Measurements from ENCODE around the gene G3BP1.
"Not testable (repeated sequence)": the region's sequence is repeated elsewhere in the genome, so short reads cannot be mapped to it uniquely, and the experiment has no call there.

G3BP1 gene

GRCh38 chr5:151755383-151755782, 16.4 kb upstream of the G3BP1 start:
- DNase-seq (ENCODE audit: low read depth in 2 of 2), result no peak

GRCh38 chr5:151757233-151758140, 14.3 kb upstream of the G3BP1 start:
- DNase-seq (ENCODE audit: low read depth in 2 of 2), result peak in 1 of 2 donors; percentile 18

DNA sequence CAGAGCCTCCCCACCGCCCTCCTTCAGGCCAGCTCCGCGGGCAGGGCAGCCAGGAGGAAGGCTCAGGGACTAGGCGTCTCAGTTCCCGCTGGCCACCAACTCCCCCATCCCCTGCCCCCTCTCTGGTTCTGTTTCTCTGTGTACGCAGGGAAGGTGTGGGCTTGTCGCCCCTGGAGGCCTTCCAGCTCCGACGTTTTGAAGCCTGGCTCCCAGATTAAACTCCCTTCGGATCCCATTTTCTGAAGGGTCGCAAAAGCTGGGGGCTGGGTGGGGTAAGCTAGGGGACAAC, 13.7 kb upstream of the G3BP1 start:
- DNase-seq (ENCODE audit: low read depth in 2 of 2), result no peak

DNA sequence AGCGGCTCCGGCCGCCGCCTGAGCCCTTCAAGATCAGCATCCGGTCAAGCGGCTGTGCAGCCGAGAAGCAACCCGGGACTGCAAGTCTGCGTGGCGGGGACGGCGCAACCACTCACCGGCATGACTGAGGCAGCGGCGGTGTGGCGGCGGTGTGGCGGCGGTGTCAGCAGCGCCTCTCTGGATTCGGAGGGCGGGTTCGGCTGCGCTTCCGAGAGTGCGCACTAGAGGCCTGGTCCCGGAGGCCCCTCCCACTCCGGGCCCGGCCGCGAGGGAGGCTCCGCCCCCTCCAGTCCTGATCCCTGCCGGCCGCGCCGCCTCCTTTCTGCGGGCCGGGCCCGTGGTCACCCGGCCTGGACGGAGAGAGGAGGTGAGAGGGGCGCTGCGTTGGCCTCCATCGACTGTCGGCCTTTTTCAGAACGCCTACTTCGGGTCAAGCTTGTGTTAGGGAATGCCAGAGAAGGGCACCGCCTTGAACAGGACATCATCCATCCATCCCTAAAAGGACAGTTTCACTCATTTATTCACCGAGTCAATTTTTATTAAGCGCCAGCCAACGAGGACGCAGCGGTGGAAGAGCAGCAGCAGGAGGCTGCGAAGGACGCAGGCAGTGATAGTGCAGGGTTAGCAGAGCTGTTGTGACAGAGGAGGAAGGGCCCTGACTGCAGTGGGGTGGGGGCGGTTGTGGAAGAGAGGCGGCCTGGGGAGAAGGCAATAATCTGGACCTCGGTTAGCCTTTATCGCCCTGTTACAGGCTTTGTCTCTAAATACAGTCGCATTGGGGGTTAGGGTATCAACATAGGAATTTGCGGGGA, 13.1 kb upstream of the G3BP1 start, which contains the start of gene ATOX1:
TSS of gene ATOX1 (minus strand) at position 202 of the 812 bp plus-strand sequence. CDS start at position 122, 80 bp downstream.
- DNase-seq (ENCODE audit: low read depth in 2 of 2), result peak; percentile 79 to 87

DNA sequence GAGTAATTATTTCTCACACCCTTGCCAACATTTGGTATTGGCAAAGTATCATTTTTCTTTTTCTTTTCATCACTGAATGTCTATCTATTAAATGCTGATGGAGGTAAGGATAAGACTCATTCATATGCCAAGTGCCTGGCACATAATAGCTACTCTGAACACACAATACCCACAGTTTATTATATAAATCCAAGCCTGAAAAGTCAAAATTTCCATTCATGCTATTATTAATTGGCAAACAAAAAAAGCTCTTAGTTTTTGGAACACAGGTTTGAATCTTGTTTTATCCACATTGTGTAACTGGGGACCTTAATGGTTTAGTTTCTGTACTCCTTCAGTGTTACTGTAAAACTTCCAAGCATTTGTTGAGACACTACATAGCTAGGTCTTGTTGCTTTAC, 7.0 kb upstream of the G3BP1 start:
- no peak for DNase-seq (ENCODE audit: low read depth in 2 of 2)

DNA sequence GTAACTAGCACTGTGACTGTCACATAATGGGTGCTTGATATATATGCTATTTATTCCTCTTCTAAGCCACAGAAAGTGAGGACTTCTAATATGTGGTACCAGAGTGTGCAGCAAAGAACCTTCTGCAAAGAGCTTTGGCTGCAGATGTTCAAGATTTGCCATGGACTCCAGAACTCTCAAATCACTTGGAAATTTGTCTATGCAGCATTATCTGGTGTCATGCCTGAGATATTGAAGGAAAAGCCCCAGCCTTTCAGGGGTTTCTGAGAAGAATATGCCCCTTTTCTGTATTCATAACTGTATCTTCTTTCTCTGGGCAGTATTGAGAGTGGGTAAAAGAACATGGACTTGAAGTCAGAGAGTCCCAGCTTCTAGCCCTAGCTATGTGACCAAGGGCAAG, 4.8 kb upstream of the G3BP1 start:
- DNase-seq (ENCODE audit: low read depth in 2 of 2), result no peak

- peak; percentile 0 to 22 for DNase-seq (ENCODE audit: low read depth in 2 of 2)
These were observed 1.1 kb upstream of the G3BP1 start for GRCh38 chr5:151770383-151771258.

- DNase-seq (ENCODE audit: low read depth in 2 of 2), result no peak
These were observed 483 bp downstream of the G3BP1 start for GRCh38 chr5:151772029-151772845.

DNA sequence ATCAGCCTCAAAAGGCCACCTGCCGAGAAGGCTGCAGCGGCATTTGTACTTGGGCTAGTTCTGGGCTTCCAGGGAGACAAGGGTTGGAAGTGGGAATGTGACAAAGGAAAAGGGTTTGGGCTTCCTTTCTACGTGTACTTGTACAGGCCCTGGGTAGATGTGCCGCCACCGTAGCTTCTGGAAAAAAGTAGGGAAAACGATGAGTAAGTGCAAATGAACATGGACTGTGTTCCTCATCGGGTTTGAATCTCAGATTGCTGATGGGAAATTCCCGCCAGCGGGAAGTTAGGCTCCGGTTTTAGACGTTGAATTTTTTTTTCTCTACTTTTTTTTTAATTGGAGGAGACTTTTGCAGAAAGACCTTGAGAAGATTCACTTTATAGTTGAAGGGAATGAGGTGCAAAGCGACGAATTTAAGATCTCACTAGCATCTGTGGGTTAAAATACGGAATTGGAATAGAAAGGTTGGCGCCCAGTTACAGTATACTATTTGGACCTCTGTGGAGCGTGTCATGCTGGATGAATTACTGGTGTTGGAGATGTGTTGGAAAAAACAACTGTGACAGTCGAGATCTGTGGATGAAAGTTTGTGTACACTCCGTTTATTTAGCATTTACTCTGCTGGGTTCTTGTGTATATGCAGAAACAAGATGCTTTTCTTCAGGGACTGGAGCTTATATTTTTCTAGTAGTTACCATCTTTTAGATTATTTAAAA, 1.2 kb downstream of the G3BP1 start:
- DNase-seq (ENCODE audit: low read depth in 2 of 2), result no peak

GRCh38 chr5:151773951-151774350, 2.2 kb downstream of the G3BP1 start:
- no peak for DNase-seq (ENCODE audit: low read depth in 2 of 2)

DNA sequence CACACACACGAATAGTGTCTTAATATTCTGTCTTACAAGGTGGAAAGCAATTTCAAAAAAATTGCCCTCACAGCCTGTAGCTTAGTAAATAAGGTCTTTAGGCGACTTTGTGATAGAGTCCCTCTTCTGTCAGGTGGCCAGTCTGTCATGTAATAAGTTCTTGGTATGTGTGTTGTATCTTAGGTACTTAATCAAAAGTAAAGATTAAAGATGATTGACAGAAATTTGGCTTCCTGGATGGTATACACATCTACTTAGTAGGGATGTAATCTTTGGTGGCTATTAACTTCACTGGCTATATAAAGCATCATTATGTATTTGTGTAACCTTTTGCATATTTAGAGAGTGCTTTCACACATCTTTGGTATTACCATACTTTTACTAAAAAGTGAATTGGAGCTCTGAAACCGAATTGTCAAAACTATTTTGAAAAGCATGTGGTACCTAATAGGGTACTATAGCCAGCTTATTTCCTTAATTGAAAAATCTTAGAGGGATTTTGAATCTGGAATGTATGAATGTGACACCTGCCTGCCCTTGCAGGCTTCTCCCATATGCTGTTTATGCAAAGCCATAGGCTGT, 3.4 kb downstream of the G3BP1 start:
- no peak for DNase-seq (ENCODE audit: low read depth in 2 of 2)

GRCh38 chr5:151779531-151780125, 7.9 kb downstream of the G3BP1 start:
- no peak for DNase-seq (ENCODE audit: low read depth in 2 of 2)

- DNase-seq (ENCODE audit: low read depth in 2 of 2), result no peak
These were observed 8.6 kb downstream of the G3BP1 start for GRCh38 chr5:151780348-151780747.

GRCh38 chr5:151781201-151781600, 9.4 kb downstream of the G3BP1 start:
- no peak for DNase-seq (ENCODE audit: low read depth in 2 of 2)

DNA sequence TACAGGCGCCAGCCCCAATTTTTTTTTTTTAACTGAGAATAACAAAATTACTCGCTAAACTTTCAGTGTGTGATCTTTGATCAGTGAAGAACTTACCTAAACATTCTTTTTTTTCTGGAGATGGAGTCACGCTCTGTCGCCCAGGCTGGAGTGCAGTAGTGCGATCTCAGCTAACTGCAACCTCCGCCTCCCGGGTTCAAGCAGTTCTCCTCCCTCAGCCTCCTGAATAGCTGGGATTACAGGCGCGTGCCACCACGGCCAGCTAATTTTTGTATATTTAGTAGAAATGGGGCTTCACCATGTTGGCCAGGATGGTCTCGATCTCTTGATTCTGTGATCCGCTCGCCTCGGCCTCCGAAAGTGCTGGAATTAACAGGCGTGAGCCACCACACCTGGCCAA, 11.9 kb downstream of the G3BP1 start:
- DNase-seq (ENCODE audit: low read depth in 2 of 2), result not testable (repeated sequence)

DNA sequence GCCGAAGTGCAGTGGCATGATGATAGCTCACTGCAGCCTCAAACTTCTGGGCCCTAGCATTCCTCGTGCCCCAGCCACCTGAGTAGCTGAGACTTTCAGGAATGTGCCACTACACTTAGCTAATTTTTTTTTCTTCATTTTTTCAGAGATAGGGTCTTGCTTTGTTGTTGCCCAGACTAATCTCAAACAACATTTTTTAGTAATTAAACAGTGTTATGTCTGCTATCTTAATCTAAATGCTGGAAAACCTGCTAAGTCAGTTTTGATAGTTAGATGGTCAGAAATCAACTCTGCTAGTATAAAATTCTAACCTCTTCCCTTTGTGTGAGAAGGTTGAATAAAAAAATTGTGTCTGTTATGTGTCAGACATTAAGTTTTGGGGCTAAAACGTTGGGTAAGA, 12.4 kb downstream of the G3BP1 start:
- no peak for DNase-seq (ENCODE audit: low read depth in 2 of 2)

- DNase-seq (ENCODE audit: low read depth in 2 of 2), result no peak
These were observed 14.7 kb downstream of the G3BP1 start for GRCh38 chr5:151786468-151786867.

- DNase-seq (ENCODE audit: low read depth in 2 of 2), result no peak
These were observed 16.1 kb downstream of the G3BP1 start for GRCh38 chr5:151787817-151788216.

- DNase-seq (ENCODE audit: low read depth in 2 of 2), result no peak
These were observed 21.6 kb downstream of the G3BP1 start for GRCh38 chr5:151793358-151793757.

- no peak for DNase-seq (ENCODE audit: low read depth in 2 of 2)
These were observed 23.7 kb downstream of the G3BP1 start for GRCh38 chr5:151795426-151795825.

Data from stimulated activated CD4-positive, alpha-beta T cell treated with anti-CD3 and anti-CD28 coated beads, Interleukin-1b, Interleukin-23, amount 100 ng/mL, for 1 hour (primary cell).